COLO829 (cell line): Measurements from ENCODE around the gene PADI4.
"Not testable (repeated sequence)": the region's sequence is repeated elsewhere in the genome, so short reads cannot be mapped to it uniquely, and the experiment has no call there.

Experiments
- DNase-seq: peaks from one replicate; pipeline ENCODE4 v3.0.0; 2012; ENCODE audit warnings: low spot score

Gene PADI4

DNA sequence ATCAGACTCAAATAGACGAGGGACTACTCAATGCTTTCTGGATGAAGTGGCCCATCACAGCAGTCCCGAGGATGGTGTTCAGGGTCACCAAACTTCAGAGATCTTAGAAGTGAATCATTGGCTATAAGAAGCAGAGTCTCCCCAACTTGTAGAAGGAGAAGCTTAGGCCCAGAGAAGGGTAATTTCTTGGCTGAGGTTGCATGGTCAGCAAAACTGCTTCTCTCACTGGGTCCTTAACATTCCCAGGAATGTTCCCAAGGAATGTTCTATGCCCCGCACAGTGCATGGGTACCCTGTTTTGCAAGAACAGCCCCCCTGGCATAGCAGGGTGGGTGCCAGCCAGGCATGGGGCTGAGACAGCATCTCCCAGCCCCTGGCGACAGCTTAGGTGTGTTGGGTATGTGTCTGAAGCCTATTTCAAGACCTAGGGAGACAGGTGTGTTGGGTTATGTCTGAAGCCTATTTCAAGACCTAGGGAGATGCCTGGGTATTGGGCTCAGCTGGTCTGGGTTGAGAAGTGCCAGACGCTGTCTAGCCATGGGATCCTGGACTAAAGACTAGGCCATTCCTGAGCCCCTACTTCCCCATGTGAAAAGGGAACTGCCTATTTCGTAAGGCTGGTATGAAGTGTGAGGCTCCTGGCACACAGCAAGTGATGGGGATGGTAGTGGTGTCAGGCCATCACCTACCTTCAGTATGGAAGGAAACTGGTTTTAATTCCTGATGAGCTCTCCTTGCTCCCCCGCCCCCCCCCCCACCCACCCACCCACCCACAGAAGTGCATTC is 90.1 kb downstream of the PADI4 start:
- no peak for DNase-seq

GRCh38 chr1:17400725-17401341 is 92.8 kb downstream of the PADI4 start:
- no peak for DNase-seq

DNA sequence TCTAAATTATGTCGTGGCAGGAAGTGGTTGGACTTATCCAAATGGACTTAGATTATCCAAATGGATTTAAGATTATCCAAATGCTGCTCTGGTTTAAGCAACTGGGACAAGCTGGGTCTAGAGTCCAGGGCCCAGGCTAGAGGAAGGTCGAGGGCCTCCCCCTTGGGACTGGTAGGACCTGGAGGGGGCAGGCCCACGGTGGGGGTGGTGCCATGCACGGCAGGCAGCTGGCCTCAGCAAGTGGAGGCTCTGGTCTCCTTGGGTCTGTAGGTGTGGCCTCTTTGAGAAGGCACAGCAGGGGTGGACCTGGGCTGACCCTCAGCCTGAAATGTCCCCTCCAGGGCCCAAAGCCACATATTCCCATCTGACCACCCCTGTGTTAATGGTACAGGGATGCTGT is 93.8 kb downstream of the PADI4 start:
- DNase-seq, result no peak

DNA sequence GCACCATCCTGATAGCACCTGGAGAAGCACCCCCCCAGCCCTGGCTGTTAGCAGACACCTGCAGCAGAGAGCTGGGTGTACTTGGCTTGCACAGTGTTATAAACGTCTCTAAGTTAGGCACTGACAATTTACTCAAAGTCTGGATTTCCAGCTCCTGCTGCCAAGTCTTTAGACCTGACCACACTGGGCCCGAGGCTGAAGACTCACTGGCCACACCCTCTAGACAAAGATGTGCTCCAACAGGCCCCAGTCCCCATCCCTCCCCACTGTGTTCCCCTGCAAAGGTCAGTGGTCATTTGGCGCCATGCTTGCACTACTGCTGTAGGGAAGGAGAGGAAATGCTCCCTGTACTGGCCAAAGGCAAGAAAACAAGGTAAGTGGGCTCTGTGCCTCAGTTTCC is 95.1 kb downstream of the PADI4 start:
- DNase-seq, result no peak

- DNase-seq, result no peak
Observed at GRCh38 chr1:17404034-17404684, 96.2 kb downstream of the PADI4 start.

DNA sequence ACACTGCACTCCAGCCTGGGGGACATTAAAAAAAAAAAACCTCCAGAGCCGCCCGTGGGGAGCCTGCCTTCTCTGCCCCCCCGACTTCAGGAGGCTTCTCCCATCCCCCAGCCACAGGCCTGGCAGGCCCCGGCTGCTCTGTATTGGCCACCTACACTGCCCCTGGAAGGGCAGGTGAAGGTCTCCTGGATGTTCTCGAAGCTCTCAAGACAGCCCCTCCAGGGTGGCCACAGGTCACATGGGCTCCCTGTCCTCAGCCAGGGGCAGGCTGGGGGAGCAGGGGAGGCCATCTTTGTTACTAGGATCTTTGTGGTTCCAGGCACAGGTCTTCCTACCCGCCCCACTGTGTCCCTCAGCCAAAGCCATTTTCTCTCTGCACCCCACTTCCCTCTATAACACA is 96.8 kb downstream of the PADI4 start:
- DNase-seq, result no peak

DNA sequence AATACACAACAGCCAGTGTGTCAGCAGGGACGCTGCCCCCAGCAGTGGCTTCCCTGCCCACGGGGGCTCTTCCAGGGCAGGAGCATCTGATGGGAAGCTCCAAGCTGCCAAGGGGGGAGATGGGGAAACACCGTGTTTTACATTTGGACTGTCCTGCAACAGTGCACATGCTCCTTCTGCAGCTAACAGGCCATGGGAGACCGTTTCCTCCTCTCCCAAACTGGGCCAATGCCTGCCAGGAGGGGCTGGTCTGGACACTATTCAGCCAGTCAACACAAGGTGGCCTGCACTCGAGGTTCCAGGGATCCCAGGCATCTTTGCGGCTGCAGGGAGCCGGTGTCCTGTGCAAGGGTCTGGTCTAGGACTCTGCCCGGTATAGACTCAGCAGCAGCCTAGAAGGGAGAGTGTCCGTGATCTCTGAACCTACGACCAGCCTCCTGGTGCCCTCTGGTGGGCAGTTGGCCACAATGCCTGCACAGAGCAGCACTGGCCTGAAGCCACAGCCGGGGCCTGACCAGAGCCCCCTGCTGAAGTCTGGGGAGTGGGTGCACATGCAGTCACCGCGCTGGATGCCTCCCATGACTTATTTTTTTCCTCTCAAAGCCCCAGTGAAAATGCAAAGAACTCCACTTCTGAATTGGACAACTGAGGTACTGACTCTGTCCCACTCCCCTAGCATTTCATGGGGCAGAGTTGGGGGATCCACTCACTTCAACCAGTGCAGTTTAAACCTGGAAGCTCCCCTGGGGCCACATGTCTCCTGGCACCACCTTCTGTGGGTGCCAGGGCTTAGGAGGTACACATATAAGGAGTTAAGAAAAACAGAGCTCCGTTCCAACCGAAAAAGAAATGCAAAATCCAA is 98.1 kb downstream of the PADI4 start:
- DNase-seq, result peak; percentile 35

- DNase-seq, result not testable (repeated sequence)
Observed at GRCh38 chr1:17406760-17407475, 98.9 kb downstream of the PADI4 start.

- not testable (repeated sequence) for DNase-seq
Observed at GRCh38 chr1:17407786-17408514, 100.0 kb downstream of the PADI4 start.

GRCh38 chr1:17409391-17409811 is 101.4 kb downstream of the PADI4 start:
- DNase-seq, result no peak

- DNase-seq, result no peak
Observed at GRCh38 chr1:17412093-17412870, 104.3 kb downstream of the PADI4 start.
